GM21367 (cell line): Measurements from ENCODE around the gene ARL6IP6.

Source experiments
- ATAC-seq: cut with Tn5 transposase; IDR thresholded peaks from one replicate; pipeline ENCODE4 v1.9.1; 2021; ENCODE audit not compliant: unreplicated experiment

ARL6IP6 gene

DNA sequence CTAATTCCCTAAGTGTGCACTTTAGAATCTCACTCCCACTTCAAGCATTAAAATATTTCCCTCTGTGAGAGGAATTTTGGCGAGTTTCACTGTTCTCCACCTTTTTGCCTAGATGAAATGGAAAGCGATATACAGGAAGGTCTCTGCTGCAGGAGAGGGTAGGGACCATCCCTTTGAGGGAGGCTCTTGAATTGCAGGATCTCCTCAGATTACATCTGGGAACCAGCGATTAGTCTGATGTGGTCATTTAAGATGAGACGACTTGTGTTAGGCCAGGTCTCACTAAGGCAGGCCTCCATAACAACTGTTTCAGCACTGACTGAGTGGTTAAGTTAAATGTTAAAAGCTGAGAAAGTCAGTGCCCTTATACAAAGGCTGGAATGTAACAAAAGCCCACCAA lies 74.6 kb downstream of the ARL6IP6 start:
- no peak for ATAC-seq

DNA sequence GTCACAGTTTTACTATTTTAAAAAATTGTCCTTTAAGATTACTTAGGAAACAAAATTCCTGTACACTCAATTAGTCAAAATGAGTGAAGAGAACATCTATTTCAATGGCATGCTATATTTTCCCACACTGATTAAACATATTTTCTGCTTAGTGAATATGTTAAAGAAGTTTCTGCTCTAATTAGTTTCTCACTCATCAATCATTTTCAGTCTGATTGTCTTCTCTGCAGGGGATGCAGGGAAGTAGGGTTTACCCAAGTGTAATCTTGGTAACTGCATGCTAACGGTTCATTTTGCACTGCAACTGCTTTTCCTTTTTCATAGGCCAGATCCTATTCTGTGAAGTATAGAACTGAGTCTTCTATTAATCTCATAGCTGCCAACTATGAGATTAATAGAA lies 78.5 kb downstream of the ARL6IP6 start:
- no peak for ATAC-seq

DNA sequence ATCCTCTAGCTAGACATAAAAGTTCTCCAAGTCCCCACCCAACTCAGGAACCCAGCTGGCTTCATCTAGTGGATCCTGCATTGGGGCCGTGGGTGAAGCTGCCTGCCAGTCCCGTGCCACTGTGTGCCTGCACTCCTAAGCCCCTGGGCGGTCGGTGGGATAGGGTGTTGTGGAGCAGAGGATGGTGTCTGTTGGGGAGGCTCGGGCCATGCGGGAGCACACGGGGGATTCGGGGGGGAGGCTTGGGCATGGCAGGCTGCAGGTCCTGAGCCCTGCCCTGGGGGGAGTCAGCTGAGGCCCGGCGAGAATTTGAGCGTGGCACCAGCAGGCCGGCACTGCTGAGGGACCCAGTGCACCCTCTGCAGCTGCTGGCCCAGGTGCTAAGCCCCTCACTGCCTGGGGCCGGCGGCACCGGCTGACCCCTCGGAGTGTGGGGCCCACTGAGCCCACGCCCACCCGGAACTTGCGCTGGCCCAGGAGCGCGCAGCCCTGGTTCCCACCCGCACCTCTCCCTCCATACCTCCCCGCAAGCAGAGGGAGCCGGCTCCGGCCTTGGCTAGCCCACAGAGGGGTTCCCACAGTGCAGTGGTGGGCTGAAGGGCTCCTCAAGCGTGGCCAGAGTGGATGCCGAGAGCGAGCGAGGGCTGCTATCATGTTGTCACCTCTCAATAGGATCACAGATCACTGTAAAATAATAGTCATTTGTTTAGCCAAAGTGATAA lies 86.4 kb downstream of the ARL6IP6 start:
- no peak for ATAC-seq

DNA sequence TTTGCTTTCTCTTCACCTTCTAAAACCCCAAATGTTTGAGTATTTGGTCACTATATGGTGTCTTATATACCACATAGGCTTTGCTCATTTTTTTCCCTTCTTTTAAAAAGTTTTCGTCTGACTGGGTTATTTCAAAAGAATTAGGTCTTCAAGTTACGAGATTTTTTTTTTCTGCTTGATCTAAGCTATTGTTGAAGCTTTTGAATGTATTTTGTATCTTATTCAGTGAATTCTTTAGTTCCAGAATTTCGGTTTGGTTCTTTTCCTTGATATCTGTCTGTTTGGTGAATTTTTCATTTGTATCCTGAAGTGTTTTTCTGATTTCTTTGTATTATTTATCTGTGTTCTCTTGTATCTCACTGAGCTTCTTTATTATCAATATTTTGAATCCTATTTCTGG lies 93.5 kb downstream of the ARL6IP6 start:
- no peak for ATAC-seq
